GM21529 (cell line): ENCODE results near the gene IP6K3.

ENCODE experiments used
- ATAC-seq: cut with Tn5 transposase; IDR thresholded peaks from one replicate; pipeline ENCODE4 v1.9.1; 2021; ENCODE audit not compliant: unreplicated experiment

IP6K3 gene

GRCh38 chr6:33679761-33680160, 66.9 kb downstream of the IP6K3 start:
- ATAC-seq: no peak

DNA sequence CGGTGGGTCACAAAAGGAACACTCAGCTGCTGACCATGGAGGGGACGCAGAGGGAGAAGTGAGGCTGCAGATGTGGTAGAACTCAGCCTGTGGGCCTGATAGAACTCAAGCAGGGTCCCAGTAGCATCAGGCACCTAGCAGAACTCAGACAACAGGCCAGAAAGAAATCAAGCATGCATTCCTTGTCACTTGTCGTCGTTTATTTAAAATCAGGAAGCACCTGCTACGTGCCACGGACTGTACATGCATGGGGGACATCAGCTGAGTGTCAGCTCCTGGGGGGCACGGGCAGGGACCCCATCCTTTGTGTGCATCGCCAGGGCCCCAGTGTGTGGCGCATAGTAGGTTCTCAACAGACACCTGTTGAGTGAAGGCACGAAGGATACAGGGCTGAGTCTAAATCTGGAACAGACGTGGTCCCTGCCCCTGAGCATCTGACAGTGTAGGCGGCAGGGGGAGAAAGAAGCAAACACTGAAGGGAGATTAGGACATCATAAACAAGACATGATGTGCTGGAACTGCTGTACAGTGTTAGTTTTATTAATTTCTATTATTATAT, 67.7 kb downstream of the IP6K3 start:
- ATAC-seq: no peak

DNA sequence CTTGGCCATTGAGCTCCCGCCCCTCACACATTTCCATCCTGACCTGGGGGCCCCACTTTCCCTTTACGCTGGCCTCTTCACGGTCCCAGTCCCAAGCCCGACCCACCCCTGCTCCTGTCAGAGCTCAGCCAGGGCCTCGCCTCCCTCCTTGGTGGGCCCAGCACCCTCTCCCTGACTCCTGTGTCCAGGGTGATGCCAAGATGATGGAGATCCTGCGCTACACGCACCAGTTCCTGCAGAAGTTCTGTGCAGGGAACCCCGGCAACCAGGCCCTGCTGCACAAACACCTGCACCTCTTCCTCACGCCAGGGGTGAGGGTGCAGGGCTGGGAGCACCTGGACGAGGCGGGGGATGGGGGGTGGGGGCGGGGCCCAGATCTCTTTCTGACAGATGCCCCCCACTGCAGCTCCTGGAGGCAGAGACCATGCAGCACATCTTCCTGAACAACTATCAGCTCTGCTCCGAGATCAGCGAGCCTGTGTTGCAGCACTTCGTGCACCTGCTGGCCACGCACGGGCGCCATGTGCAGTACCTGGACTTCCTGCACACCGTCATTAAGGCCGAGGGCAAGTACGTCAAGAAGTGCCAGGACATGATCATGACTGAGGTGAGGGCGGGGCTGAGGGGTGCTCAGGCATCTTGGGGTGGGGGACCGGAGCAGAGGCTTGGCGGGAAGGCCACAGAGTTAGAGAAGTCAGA, 68.3 kb downstream of the IP6K3 start:
- ATAC-seq: no peak

GRCh38 chr6:33677689-33678088, 69.0 kb downstream of the IP6K3 start:
- ATAC-seq: no peak

- ATAC-seq: no peak
Measured at GRCh38 chr6:33677143-33677660, 69.5 kb downstream of the IP6K3 start.

GRCh38 chr6:33676416-33677142, 70.1 kb downstream of the IP6K3 start:
- ATAC-seq: no peak

- ATAC-seq: no peak
Measured at GRCh38 chr6:33675968-33676367, 70.7 kb downstream of the IP6K3 start.

- no peak for ATAC-seq
Measured at GRCh38 chr6:33673851-33674250, 72.9 kb downstream of the IP6K3 start.

GRCh38 chr6:33672808-33673207, 73.9 kb downstream of the IP6K3 start:
- ATAC-seq: no peak

DNA sequence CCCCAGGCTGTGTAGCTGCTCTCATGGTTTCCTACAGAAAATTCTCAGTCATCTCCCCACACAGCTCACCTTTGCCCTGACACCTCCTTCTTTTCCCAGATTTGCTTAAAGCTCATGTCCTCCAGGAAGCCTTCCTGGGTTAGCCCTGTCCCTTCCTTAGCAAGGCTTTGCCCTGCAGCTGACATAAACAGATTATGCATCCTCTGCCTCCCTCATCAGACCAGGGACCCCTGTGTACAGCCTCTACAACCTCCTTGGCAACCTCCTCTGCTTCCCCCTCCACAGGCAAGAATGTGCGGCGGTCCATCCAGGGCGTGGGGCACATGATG, 75.0 kb downstream of the IP6K3 start:
- ATAC-seq: no peak
